Peyer's patch (tissue), 4 donors: ENCODE results near the gene TBCD. TPM values are rescaled to one million over a fixed set of nuclear protein-coding genes. Genes with fewer than 3 reads are reported as not detected.

Experiments used
- DNase-seq, 3 donors: peaks; one replicate each; pipeline ENCODE4 v3.0.0-alpha.2; 2017 to 2019
- H3K27ac ChIP-seq, 4 donors: fragments of 200-600 bp; sonication (generic); one replicate each; pipeline ENCODE4 v1.5.1; 2016 to 2019
- H3K27me3 ChIP-seq, 2 donors: fragments of 200-600 bp; sonication (generic); one replicate each; pipeline ENCODE4 v1.5.1; 2019
- H3K36me3 ChIP-seq, 3 donors: fragments of 200-600 bp; sonication (generic); one replicate each; pipeline ENCODE4 v1.5.1; 2016 to 2019
- H3K4me1 ChIP-seq, 4 donors: fragments of 200-600 bp; sonication (generic); one replicate each; pipeline ENCODE4 v1.5.1; 2016 to 2019
- H3K4me3 ChIP-seq, 4 donors: fragments of 200-600 bp; sonication (generic); 1 replicate in 3 of 4; 2 replicates in 1 of 4; pipeline ENCODE4 v1.5.1; 2016 to 2019; ENCODE audit warnings: mild to moderate bottlenecking in 1 of 4
- H3K9me3 ChIP-seq, 4 donors: fragments of 200-600 bp; sonication (generic); one replicate each; pipeline ENCODE4 v1.5.1; 2016 to 2019; ENCODE audit warnings: mild to moderate bottlenecking in 1 of 4
- POLR2A ChIP-seq, 2 donors: fragments of 450-650 bp; IDR thresholded peaks; one replicate each; pipeline ENCODE4 v1.5.1; 2017; ENCODE audit warnings: antibody characterized with exemption in 2 of 2, mild to moderate bottlenecking in 2 of 2, moderate library complexity in 2 of 2
- total RNA-seq, 4 donors: library from RNA; depleted of rRNA; stranded (reverse); fragments of >200 nt; gene quantifications; one replicate each; pipeline ENCODE4 v1.1.0, GENCODE V29; 2016
- TF ChIP-seq, protein P1 (sequence below), 6 experiments: fragments of 450-650 bp in 4 of 6; fragments of 200-600 bp in 2 of 6; sonication (generic) in 1 of 6; IDR thresholded peaks; one replicate each; pipeline ENCODE4 v1.5.1; 2017 to 2019; ENCODE audit warnings: antibody characterized with exemption in 6 of 6, mild to moderate bottlenecking in 3 of 6, moderate library complexity in 1 of 6

Gene TBCD
- total RNA-seq, 4 donors from 2014 or later = 58.7 to 130 (median 74.8) TPM

DNA sequence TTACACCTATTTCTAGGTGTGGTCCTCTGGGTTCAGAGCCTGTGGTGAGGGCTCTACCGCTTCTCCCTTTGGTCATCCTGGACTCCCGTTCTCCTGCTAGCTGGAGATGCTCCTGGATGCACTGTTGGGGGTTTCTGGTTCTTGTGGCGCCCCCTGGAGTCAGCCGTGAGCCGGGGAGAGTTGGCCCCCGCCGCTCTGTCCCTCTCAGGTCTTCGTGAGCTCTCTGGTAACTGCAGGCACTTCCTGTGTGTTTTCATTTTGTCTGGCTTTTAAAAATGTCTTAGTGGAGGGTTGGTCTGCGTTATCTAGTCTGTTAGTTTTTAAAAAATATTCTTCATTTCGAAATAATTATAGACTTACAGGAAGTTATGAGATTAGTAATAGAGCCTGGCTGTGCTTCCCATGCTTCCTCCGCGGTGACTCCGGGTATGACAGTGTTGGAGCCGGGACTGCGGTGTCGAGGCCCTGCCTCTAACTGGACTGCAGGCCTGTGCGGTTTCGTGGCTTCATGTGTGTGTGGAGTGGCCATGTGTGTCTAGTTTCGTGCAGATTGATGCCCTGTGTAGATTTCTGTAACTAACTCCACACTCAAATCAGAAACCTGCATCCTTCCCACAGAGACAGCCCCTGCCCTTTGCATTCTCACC is 166.0 kb downstream of the TBCD start:
- peaks cover 0 to 9% (median 0%) of the 10 kb centered on the region in 4 donors for H3K4me1 ChIP-seq
- H3K27me3 ChIP-seq = no peaks in the 10 kb centered on the region
- H3K4me3 ChIP-seq = no peak overlapping the region
- no peak for TF ChIP-seq POLR2A (IDR thresholded peaks at IDR 0.05)
- TF ChIP-seq, protein P1, sequence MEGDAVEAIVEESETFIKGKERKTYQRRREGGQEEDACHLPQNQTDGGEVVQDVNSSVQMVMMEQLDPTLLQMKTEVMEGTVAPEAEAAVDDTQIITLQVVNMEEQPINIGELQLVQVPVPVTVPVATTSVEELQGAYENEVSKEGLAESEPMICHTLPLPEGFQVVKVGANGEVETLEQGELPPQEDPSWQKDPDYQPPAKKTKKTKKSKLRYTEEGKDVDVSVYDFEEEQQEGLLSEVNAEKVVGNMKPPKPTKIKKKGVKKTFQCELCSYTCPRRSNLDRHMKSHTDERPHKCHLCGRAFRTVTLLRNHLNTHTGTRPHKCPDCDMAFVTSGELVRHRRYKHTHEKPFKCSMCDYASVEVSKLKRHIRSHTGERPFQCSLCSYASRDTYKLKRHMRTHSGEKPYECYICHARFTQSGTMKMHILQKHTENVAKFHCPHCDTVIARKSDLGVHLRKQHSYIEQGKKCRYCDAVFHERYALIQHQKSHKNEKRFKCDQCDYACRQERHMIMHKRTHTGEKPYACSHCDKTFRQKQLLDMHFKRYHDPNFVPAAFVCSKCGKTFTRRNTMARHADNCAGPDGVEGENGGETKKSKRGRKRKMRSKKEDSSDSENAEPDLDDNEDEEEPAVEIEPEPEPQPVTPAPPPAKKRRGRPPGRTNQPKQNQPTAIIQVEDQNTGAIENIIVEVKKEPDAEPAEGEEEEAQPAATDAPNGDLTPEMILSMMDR (IDR thresholded peaks at IDR 0.05) = peak in 3 of 6 experiments; percentile 6 to 22 (median 20)
- no peaks in the 10 kb centered on the region for H3K36me3 ChIP-seq
- no peak for DNase-seq
- no peak overlapping the region for H3K27ac ChIP-seq
- H3K9me3 ChIP-seq = no peaks in the 10 kb centered on the region

DNA sequence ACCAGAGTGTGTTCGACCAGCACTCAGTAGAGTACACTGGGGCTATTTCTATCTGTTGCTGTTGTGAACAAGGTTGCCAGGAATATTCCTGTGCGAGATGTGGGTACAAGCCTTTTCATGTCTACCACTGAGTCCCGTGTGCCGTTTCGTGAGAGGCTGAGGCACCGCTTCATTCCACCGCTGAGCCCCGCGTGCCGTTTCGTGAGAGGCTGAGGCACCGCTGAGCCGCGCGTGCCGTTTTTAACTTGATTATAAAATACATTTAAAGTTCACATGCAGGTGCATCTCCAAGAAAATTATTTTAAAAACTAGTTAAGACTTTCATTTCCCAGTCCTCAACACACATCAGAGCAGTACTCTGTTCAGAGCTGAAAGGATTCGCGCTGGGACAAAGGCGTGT is 166.6 kb downstream of the TBCD start:
- TF ChIP-seq, protein P1 (IDR thresholded peaks at IDR 0.05) = no peak
- TF ChIP-seq POLR2A (IDR thresholded peaks at IDR 0.05) = no peak
- no peak overlapping the region for H3K4me3 ChIP-seq
- peaks cover 0 to 9% (median 0%) of the 10 kb centered on the region in 4 donors for H3K4me1 ChIP-seq
- no peak overlapping the region for H3K27ac ChIP-seq
- peaks cover 0 to 1% (median 0%) of the 10 kb centered on the region in 3 donors for H3K36me3 ChIP-seq
- H3K27me3 ChIP-seq = no peaks in the 10 kb centered on the region
- H3K9me3 ChIP-seq = no peaks in the 10 kb centered on the region
- no peak for DNase-seq

DNA sequence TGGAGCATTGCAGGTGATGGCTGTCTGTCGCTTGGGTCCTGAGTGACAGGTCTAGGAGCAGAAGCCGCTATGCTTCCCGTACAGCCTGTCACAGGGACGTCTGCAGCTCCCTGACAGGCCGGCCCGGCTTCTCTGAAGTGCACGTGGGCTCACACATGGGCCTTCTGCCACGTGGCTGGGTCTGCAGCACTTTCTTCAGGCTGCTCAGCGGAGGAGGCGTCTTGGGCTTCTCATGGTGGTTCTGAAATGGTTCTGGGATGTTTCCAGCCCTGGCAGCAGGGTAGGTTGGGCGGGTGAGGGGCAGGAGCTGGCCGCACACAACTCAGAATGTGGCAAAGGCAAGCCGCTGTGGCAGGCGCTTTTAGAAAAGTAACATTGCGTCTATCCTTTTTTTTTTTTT is 168.3 kb downstream of the TBCD start:
- H3K27ac ChIP-seq = no peak overlapping the region
- H3K36me3 ChIP-seq = peaks cover 0 to 11% (median 0%) of the 10 kb centered on the region in 3 donors
- TF ChIP-seq, protein P1 (IDR thresholded peaks at IDR 0.05) = no peak
- no peak for TF ChIP-seq POLR2A (IDR thresholded peaks at IDR 0.05)
- H3K4me1 ChIP-seq = no peaks in the 10 kb centered on the region
- no peak overlapping the region for H3K4me3 ChIP-seq
- H3K9me3 ChIP-seq = no peaks in the 10 kb centered on the region
- DNase-seq = no peak
- H3K27me3 ChIP-seq = no peaks in the 10 kb centered on the region

DNA sequence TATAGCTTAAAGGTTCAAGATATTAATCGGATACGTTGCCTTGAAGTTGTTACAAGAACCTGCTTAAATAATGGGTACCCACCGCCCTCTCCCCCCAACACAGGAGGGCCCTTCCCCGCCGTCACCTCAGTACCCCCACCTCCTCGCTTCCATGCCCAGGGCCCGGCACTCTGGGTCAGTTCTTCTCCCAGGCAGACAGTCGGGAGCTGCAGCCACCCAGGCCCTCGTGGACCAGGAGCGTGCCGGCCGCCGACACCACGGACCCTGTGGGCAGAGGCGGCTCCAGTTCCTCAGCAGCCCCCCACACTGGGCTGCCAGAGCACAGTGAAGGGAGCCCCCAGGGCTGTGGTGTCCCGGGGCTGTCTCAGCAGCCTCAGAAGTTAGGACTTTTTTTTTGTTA is 168.8 kb downstream of the TBCD start:
- Histone ChIP-seq H3K27ac (no peak overlapping the region), H3K4me1 (no peaks in the 10 kb centered on the region), H3K9me3 (no peaks in the 10 kb centered on the region), H3K27me3 (no peaks in the 10 kb centered on the region), H3K36me3 (peaks cover 0 to 16% (median 0%) of the 10 kb centered on the region in 3 donors), H3K4me3 (no peak overlapping the region)
- no peak for TF ChIP-seq POLR2A (IDR thresholded peaks at IDR 0.05)
- TF ChIP-seq, protein P1 (IDR thresholded peaks at IDR 0.05) = no peak
- DNase-seq = no peak

DNA sequence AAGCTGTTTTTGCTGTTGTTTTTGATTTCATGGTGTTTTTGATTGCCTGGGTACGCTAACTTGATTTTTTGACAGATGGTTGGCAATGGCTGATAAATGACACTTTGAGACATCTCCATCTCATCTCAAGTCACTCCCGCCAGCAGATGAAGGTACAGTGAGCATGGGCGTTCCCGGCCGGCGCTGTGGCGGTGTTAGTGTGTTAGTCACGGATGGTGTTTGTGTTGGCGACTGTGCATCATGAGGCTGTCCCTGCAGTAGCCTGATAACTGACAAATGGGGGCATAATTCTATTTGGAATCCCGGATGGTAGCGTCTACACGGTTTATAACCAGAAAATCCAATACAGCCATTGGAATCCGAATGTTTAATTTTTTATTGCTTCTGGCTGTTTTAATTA is 169.6 kb downstream of the TBCD start:
- H3K27ac ChIP-seq = no peak overlapping the region
- peaks cover 0 to 22% (median 0%) of the 10 kb centered on the region in 3 donors for H3K36me3 ChIP-seq
- H3K27me3 ChIP-seq = no peaks in the 10 kb centered on the region
- DNase-seq = no peak
- H3K4me1 ChIP-seq = no peaks in the 10 kb centered on the region
- no peaks in the 10 kb centered on the region for H3K9me3 ChIP-seq
- no peak overlapping the region for H3K4me3 ChIP-seq
- TF ChIP-seq, protein P1 (IDR thresholded peaks at IDR 0.05) = no peak
- TF ChIP-seq POLR2A (IDR thresholded peaks at IDR 0.05) = no peak
